ENCODE results near the gene PLA2G2C.

Gene PLA2G2C

DNA sequence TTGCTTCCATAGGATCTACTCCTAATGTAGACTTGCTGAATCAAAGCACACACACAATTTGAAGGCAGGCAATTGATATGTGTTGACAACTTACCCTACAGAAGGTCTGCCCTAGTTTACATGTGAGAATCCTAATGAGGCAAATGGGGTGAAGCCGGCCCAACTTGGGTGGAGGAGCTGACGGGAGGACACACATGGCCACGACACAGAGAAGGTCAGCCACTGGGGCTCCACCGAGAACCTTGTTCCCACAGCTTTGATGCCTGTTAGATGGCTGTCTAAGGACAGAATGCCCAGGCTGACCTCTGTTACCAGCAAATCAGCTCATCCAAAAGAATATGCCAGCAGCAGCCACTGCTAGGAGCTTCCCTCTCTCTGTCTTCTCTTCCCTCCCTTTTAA is 65.5 kb downstream of the PLA2G2C start:
- peaks cover 57% of the 10 kb centered on the region for H3K4me1 ChIP-seq (ENCODE audit: low read length)
- TF ChIP-seq, protein P1, sequence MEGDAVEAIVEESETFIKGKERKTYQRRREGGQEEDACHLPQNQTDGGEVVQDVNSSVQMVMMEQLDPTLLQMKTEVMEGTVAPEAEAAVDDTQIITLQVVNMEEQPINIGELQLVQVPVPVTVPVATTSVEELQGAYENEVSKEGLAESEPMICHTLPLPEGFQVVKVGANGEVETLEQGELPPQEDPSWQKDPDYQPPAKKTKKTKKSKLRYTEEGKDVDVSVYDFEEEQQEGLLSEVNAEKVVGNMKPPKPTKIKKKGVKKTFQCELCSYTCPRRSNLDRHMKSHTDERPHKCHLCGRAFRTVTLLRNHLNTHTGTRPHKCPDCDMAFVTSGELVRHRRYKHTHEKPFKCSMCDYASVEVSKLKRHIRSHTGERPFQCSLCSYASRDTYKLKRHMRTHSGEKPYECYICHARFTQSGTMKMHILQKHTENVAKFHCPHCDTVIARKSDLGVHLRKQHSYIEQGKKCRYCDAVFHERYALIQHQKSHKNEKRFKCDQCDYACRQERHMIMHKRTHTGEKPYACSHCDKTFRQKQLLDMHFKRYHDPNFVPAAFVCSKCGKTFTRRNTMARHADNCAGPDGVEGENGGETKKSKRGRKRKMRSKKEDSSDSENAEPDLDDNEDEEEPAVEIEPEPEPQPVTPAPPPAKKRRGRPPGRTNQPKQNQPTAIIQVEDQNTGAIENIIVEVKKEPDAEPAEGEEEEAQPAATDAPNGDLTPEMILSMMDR (IDR thresholded peaks at IDR 0.05; ENCODE audit: low read depth, low read length), result no peak
- no peak for TF ChIP-seq EZH2phosphoT487 (IDR thresholded peaks at IDR 0.05; ENCODE audit: low read depth)

GRCh38 chr1:20119347-20119746 is 67.0 kb downstream of the PLA2G2C start, which contains the start of gene PLA2G2D:
PLA2G2D (minus strand) TSS chr1:20119536; CDS start chr1:20119498, 38 bp downstream.
- H4K20me1 ChIP-seq (ENCODE audit: insufficient read depth, low read length), result no peaks in the 10 kb centered on the region
- H3K79me2 ChIP-seq (ENCODE audit: low read length), result no peaks in the 10 kb centered on the region
- TF ChIP-seq EZH2phosphoT487 (IDR thresholded peaks at IDR 0.05; ENCODE audit: low read depth), result no peak
- TF ChIP-seq, protein P1 (IDR thresholded peaks at IDR 0.05; ENCODE audit: low read depth, low read length), result no peak
- peak within 1 kb of the TSS; percentile 60 for H3K4me3 ChIP-seq (ENCODE audit: low read length)
- peak within 1 kb of the TSS; percentile 70 for H3K4me2 ChIP-seq (ENCODE audit: low read length)
- H2AFZ ChIP-seq (ENCODE audit: low read depth, low read length), result no peak within 1 kb of the TSS
- peaks cover 42% of the 10 kb centered on the region for H3K4me1 ChIP-seq (ENCODE audit: low read length)
- no peaks in the 10 kb centered on the region for H3K27me3 ChIP-seq (ENCODE audit: low read depth, low read length)
- H3K36me3 ChIP-seq (replicated peaks; ENCODE audit: low read depth, low read length), result no peaks in the 10 kb centered on the region
- no peaks in the 10 kb centered on the region for H3K9me3 ChIP-seq (ENCODE audit: insufficient read depth, low read length)
- peak within 1 kb of the TSS; percentile 63 for H3K9ac ChIP-seq (ENCODE audit: low read length)
- peak within 1 kb of the TSS; percentile 54 for H3K27ac ChIP-seq (ENCODE audit: low read length)

More for the DNA sequence above, 65.5 kb downstream of the PLA2G2C start:
- Histone ChIP-seq H3K9ac (ENCODE audit: low read length) (no peak overlapping the region), H4K20me1 (ENCODE audit: insufficient read depth, low read length) (no peaks in the 10 kb centered on the region), H3K27me3 (ENCODE audit: low read depth, low read length) (no peaks in the 10 kb centered on the region), H3K36me3 (replicated peaks; ENCODE audit: low read depth, low read length) (no peaks in the 10 kb centered on the region), H3K9me3 (ENCODE audit: insufficient read depth, low read length) (no peaks in the 10 kb centered on the region), H3K4me2 (ENCODE audit: low read length) (no peak overlapping the region), H3K27ac (ENCODE audit: low read length) (no peak overlapping the region), H2AFZ (ENCODE audit: low read depth, low read length) (no peak overlapping the region), H3K79me2 (ENCODE audit: low read length) (no peaks in the 10 kb centered on the region), H3K4me3 (ENCODE audit: low read length) (no peak overlapping the region)

GRCh38 chr1:20117236-20117635 is 69.1 kb downstream of the PLA2G2C start:
- Histone ChIP-seq H3K4me3 (ENCODE audit: low read length) (no peak overlapping the region), H4K20me1 (ENCODE audit: insufficient read depth, low read length) (no peaks in the 10 kb centered on the region)
- TF ChIP-seq, protein P1 (IDR thresholded peaks at IDR 0.05; ENCODE audit: low read depth, low read length), result no peak
- no peak for TF ChIP-seq EZH2phosphoT487 (IDR thresholded peaks at IDR 0.05; ENCODE audit: low read depth)

GRCh38 chr1:20115916-20116315 is 70.4 kb downstream of the PLA2G2C start:
- TF ChIP-seq, protein P1 (IDR thresholded peaks at IDR 0.05; ENCODE audit: low read depth, low read length), result no peak
- no peak for TF ChIP-seq EZH2phosphoT487 (IDR thresholded peaks at IDR 0.05; ENCODE audit: low read depth)
- no peak overlapping the region for H3K4me3 ChIP-seq (ENCODE audit: low read length)
- H3K9me3 ChIP-seq (ENCODE audit: insufficient read depth, low read length), result no peaks in the 10 kb centered on the region
- no peak overlapping the region for H3K27ac ChIP-seq (ENCODE audit: low read length)
- no peaks in the 10 kb centered on the region for H3K79me2 ChIP-seq (ENCODE audit: low read length)
- H3K27me3 ChIP-seq (ENCODE audit: low read depth, low read length), result no peaks in the 10 kb centered on the region
- no peaks in the 10 kb centered on the region for H4K20me1 ChIP-seq (ENCODE audit: insufficient read depth, low read length)
- no peak overlapping the region for H2AFZ ChIP-seq (ENCODE audit: low read depth, low read length)
- no peaks in the 10 kb centered on the region for H3K36me3 ChIP-seq (replicated peaks; ENCODE audit: low read depth, low read length)
- peaks cover 25% of the 10 kb centered on the region for H3K4me1 ChIP-seq (ENCODE audit: low read length)
- no peak overlapping the region for H3K4me2 ChIP-seq (ENCODE audit: low read length)
- H3K9ac ChIP-seq (ENCODE audit: low read length), result no peak overlapping the region

More at GRCh38 chr1:20117236-20117635, 69.1 kb downstream of the PLA2G2C start:
- Histone ChIP-seq H3K9ac (ENCODE audit: low read length) (no peak overlapping the region), H3K27ac (ENCODE audit: low read length) (no peak overlapping the region), H3K4me2 (ENCODE audit: low read length) (no peak overlapping the region), H3K79me2 (ENCODE audit: low read length) (no peaks in the 10 kb centered on the region), H3K4me1 (ENCODE audit: low read length) (peaks cover 25% of the 10 kb centered on the region), H3K9me3 (ENCODE audit: insufficient read depth, low read length) (no peaks in the 10 kb centered on the region), H3K27me3 (ENCODE audit: low read depth, low read length) (no peaks in the 10 kb centered on the region), H3K36me3 (replicated peaks; ENCODE audit: low read depth, low read length) (no peaks in the 10 kb centered on the region), H2AFZ (ENCODE audit: low read depth, low read length) (no peak overlapping the region)
